GM06990 (cell line): ENCODE data around the gene REEP5.

Experiments
- DNase-seq: peaks from one replicate; pipeline ENCODE4 v3.0.0-alpha.2; 2011; ENCODE audit not compliant: insufficient read length; ENCODE audit errors: extremely low read depth
- H3K27me3 ChIP-seq: replicated peaks from 2 replicates; pipeline ENCODE4 v1.6.0; 2011; ENCODE audit warnings: low read length; ENCODE audit not compliant: control insufficient read depth, insufficient read depth
- H3K36me3 ChIP-seq: 2 replicates; pipeline ENCODE4 v1.5.1; 2011; ENCODE audit warnings: low read length; ENCODE audit not compliant: control insufficient read depth, insufficient read depth
- H3K4me3 ChIP-seq: replicated peaks from 2 replicates; pipeline ENCODE4 v1.5.1; 2011; ENCODE audit warnings: low read depth, mild to moderate bottlenecking, control low read depth, low read length
- CTCF ChIP-seq: IDR thresholded peaks from 2 replicates; pipeline ENCODE4 v1.5.1; 2011; ENCODE audit warnings: low read length, control low read depth, mild to moderate bottlenecking, inconsistent platforms; ENCODE audit not compliant: insufficient read depth, poor library complexity, severe bottlenecking

Gene REEP5

GRCh38 chr5:112885001-112885400, 37.0 kb downstream of the REEP5 start:
- DNase-seq: no peak
- no peaks in the 10 kb centered on the region for H3K27me3 ChIP-seq
- no peak for TF ChIP-seq CTCF
- H3K36me3 ChIP-seq: peaks cover 29% of the 10 kb centered on the region
- no peak overlapping the region for H3K4me3 ChIP-seq

GRCh38 chr5:112883192-112883591, 38.8 kb downstream of the REEP5 start:
- no peaks in the 10 kb centered on the region for H3K27me3 ChIP-seq
- no peak for TF ChIP-seq CTCF
- peaks cover 29% of the 10 kb centered on the region for H3K36me3 ChIP-seq
- DNase-seq: no peak
- H3K4me3 ChIP-seq: no peak overlapping the region

GRCh38 chr5:112880219-112880964, 41.6 kb downstream of the REEP5 start:
- Histone ChIP-seq H3K4me3 (no peak overlapping the region), H3K27me3 (no peaks in the 10 kb centered on the region), H3K36me3 (peaks cover 19% of the 10 kb centered on the region)
- DNase-seq: no peak
- no peak for TF ChIP-seq CTCF

GRCh38 chr5:112878760-112879159, 43.3 kb downstream of the REEP5 start:
- DNase-seq: no peak
- Histone ChIP-seq H3K27me3 (no peaks in the 10 kb centered on the region), H3K36me3 (peaks cover 10% of the 10 kb centered on the region), H3K4me3 (no peak overlapping the region)
- TF ChIP-seq CTCF: no peak

GRCh38 chr5:112878101-112878500, 43.9 kb downstream of the REEP5 start:
- H3K36me3 ChIP-seq: peaks cover 9% of the 10 kb centered on the region
- no peak for DNase-seq
- H3K27me3 ChIP-seq: no peaks in the 10 kb centered on the region
- no peak overlapping the region for H3K4me3 ChIP-seq
- no peak for TF ChIP-seq CTCF

GRCh38 chr5:112876362-112876761, 45.7 kb downstream of the REEP5 start:
- no peak for DNase-seq
- Histone ChIP-seq H3K27me3 (no peaks in the 10 kb centered on the region), H3K36me3 (peaks cover 4% of the 10 kb centered on the region), H3K4me3 (no peak overlapping the region)
- no peak for TF ChIP-seq CTCF
